CD14-positive monocyte (primary cell): Measurements from ENCODE around the gene AGFG1. TPM values are rescaled to one million over a fixed set of nuclear protein-coding genes. Genes with fewer than 3 reads are reported as not detected.

Source experiments
- DNase-seq, 3 donors: peaks; one replicate each; pipeline ENCODE4 v3.0.0-alpha.2; 2011 to 2022
- H2AFZ ChIP-seq: 2 replicates; pipeline ENCODE4 v1.6.0; 2012; ENCODE audit warnings: mild to moderate bottlenecking, low read depth, low read length, inconsistent platforms; ENCODE audit not compliant: insufficient read depth, poor library complexity, severe bottlenecking
- H3K27ac ChIP-seq, 2 donors: 1 replicate in 1 of 2; 2 replicates in 1 of 2; pipeline ENCODE4 v1.5.1; 2012 to 2013; ENCODE audit warnings: low read length in 2 of 2, control low read depth in 1 of 2, inconsistent platforms in 1 of 2, low read depth in 1 of 2, mild to moderate bottlenecking in 1 of 2
- H3K27me3 ChIP-seq, 2 donors: one replicate each; pipeline versions ENCODE4 v1.6.0 to v1.6.1; 2011 to 2013; ENCODE audit warnings: low read length in 2 of 2; ENCODE audit not compliant: control insufficient read depth in 2 of 2, insufficient read depth in 2 of 2
- H3K36me3 ChIP-seq, 2 donors: replicated peaks in 1 of 2; 1 replicate in 1 of 2; 2 replicates in 1 of 2; pipeline versions ENCODE4 v1.5.1 to v1.6.1; 2012 to 2013; ENCODE audit warnings: low read length in 2 of 2, control low read depth in 1 of 2, inconsistent platforms in 1 of 2, mild to moderate bottlenecking in 1 of 2; ENCODE audit not compliant: insufficient read depth in 2 of 2, control insufficient read depth in 1 of 2
- H3K4me1 ChIP-seq, 2 donors: 1 replicate in 1 of 2; 2 replicates in 1 of 2; pipeline versions ENCODE4 v1.5.1 to v1.6.1; 2012 to 2013; ENCODE audit warnings: low read length in 2 of 2, control low read depth in 1 of 2, inconsistent platforms in 1 of 2, mild to moderate bottlenecking in 1 of 2, moderate library complexity in 1 of 2; ENCODE audit not compliant: insufficient read depth in 2 of 2, control insufficient read depth in 1 of 2
- H3K4me2 ChIP-seq: replicated peaks from 2 replicates; pipeline ENCODE3; 2012; ENCODE audit warnings: low read length, moderate library complexity, mild to moderate bottlenecking; ENCODE audit not compliant: poor library complexity, severe bottlenecking; ENCODE audit errors: extremely low read depth
- H3K4me3 ChIP-seq, 3 experiments: fragments of 200-600 bp in 1 of 3; sonication (generic) in 1 of 3; replicated peaks in 1 of 3; 1 replicate in 2 of 3; 2 replicates in 1 of 3; pipeline ENCODE4 v1.5.1; 2011 to 2013; ENCODE audit warnings: low read length in 3 of 3, mild to moderate bottlenecking in 3 of 3, control low read depth in 2 of 3, low read depth in 2 of 3, inconsistent platforms in 1 of 3, moderate library complexity in 1 of 3
- H3K79me2 ChIP-seq: 2 replicates; pipeline ENCODE4 v1.6.0; 2012; ENCODE audit warnings: mild to moderate bottlenecking, control low read depth, inconsistent platforms, low read length, moderate library complexity; ENCODE audit not compliant: insufficient read depth
- H3K9ac ChIP-seq: 2 replicates; pipeline ENCODE4 v1.6.0; 2017; ENCODE audit warnings: low read length, mild to moderate bottlenecking; ENCODE audit not compliant: insufficient read depth, poor library complexity, severe bottlenecking
- H3K9me3 ChIP-seq, 2 donors: replicated peaks in 1 of 2; 1 replicate in 1 of 2; 2 replicates in 1 of 2; pipeline versions ENCODE4 v1.5.1 to v1.6.1; 2012 to 2013; ENCODE audit warnings: low read length in 2 of 2, control low read depth in 1 of 2; ENCODE audit not compliant: control insufficient read depth in 1 of 2, insufficient read depth in 1 of 2
- H4K20me1 ChIP-seq: 2 replicates; pipeline ENCODE4 v1.6.0; 2012; ENCODE audit warnings: mild to moderate bottlenecking, low read length, control low read depth, moderate library complexity; ENCODE audit not compliant: insufficient read depth
- H3K27ac Mint-ChIP-seq, 7 donors: one replicate each; pipeline ENCODE4 v1.8.0; 2020; ENCODE audit warnings: mild to moderate bottlenecking in 7 of 7, mixed read lengths in 7 of 7, moderate library complexity in 6 of 7, inconsistent platforms in 2 of 7
- H3K27me3 Mint-ChIP-seq, 3 donors: one replicate each; pipeline ENCODE4 v1.8.0; 2021 to 2022; ENCODE audit warnings: low read depth in 3 of 3, mild to moderate bottlenecking in 3 of 3, mixed read lengths in 3 of 3, moderate library complexity in 3 of 3, inconsistent platforms in 1 of 3
- H3K36me3 Mint-ChIP-seq, 2 donors: one replicate each; pipeline ENCODE4 v1.8.0; 2020; ENCODE audit warnings: mixed read lengths in 2 of 2, inconsistent platforms in 1 of 2, mild to moderate bottlenecking in 1 of 2
- H3K4me1 Mint-ChIP-seq: one replicate; pipeline ENCODE4 v1.8.0; 2020; ENCODE audit warnings: mild to moderate bottlenecking, mixed read lengths
- H3K4me3 Mint-ChIP-seq, 2 donors: one replicate each; pipeline ENCODE4 v1.8.0; 2020; ENCODE audit warnings: mild to moderate bottlenecking in 2 of 2, mixed read lengths in 2 of 2, moderate library complexity in 1 of 2
- H3K9me3 Mint-ChIP-seq, 7 donors: one replicate each; pipeline ENCODE4 v1.8.0; 2020 to 2022; ENCODE audit warnings: mixed read lengths in 7 of 7, mild to moderate bottlenecking in 6 of 7, moderate library complexity in 6 of 7, inconsistent platforms in 2 of 7
- WGBS: methylation state at CpG from one replicate; pipeline ENCODE4 v1.1.5; 2013; ENCODE audit warnings: missing lambda C conversion rate; ENCODE audit not compliant: insufficient coverage; 5-methylcytosine and 5-hydroxymethylcytosine counted together
- intact Hi-C, 2 donors: fragments of 100-400 bp; cut with micrococcal nuclease; formaldehyde crosslinking; loops; one replicate each; pipeline versions ENCODE4 v1.15.0 to v1.15.1; 2023
- polyA plus RNA-seq, 3 donors: library from polyadenylated mRNA; depleted of rRNA in 1 of 3; unstranded in 2 of 3; stranded (reverse) in 1 of 3; fragments of 300-500 nt in 2 of 3; fragments of >200 nt in 1 of 3; fragmentation: Illumina TruSeq in 2 of 3; gene quantifications; 1 replicate in 2 of 3; 2 replicates in 1 of 3; pipeline ENCODE4 v1.2.3, GENCODE V29; 2012 to 2021
- TF ChIP-seq, protein P1 (sequence below): fragments of 200-600 bp; IDR thresholded peaks from one replicate; pipeline ENCODE4 v1.8.0; 2022; ENCODE audit warnings: antibody characterized with exemption, mild to moderate bottlenecking

Gene AGFG1
- polyA plus RNA-seq, 3 donors: 17.3 to 76.1 (median 56.9) TPM

DNA sequence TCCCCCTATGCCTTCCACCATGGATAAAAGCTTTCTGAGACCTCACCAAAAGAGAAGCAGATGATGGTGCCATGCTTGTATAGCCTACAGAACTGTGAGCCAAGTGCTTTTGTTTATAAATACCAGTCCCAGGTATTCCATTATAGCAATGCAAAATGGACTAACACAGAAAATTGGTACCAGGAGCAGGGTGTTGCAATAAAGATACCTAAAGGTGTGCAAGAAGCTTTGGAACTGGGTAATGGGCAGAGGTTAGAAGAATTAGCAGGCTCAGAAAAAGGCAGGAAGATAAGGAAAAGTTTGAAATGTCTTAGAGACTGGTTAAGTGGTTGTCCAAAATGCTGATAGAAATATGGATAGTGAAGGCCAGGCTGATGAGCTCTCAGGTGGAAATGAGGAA lies 110.4 kb downstream of the AGFG1 start:
- intact Hi-C loops: no loop called here
- Histone ChIP-seq H3K79me2 (no peaks in the 10 kb centered on the region), H3K27ac (no peak overlapping the region), H3K36me3 (no peaks in the 10 kb centered on the region), H2AFZ (no peak overlapping the region), H3K27me3 (no peaks in the 10 kb centered on the region), H3K9ac (no peak overlapping the region), H3K4me2 (no peak overlapping the region), H3K9me3 (peaks cover 12 to 13% of the 10 kb centered on the region in 2 donors), H3K4me3 (no peak overlapping the region), H3K4me1 (no peaks in the 10 kb centered on the region), H4K20me1 (no peaks in the 10 kb centered on the region)
- TF ChIP-seq, protein P1, sequence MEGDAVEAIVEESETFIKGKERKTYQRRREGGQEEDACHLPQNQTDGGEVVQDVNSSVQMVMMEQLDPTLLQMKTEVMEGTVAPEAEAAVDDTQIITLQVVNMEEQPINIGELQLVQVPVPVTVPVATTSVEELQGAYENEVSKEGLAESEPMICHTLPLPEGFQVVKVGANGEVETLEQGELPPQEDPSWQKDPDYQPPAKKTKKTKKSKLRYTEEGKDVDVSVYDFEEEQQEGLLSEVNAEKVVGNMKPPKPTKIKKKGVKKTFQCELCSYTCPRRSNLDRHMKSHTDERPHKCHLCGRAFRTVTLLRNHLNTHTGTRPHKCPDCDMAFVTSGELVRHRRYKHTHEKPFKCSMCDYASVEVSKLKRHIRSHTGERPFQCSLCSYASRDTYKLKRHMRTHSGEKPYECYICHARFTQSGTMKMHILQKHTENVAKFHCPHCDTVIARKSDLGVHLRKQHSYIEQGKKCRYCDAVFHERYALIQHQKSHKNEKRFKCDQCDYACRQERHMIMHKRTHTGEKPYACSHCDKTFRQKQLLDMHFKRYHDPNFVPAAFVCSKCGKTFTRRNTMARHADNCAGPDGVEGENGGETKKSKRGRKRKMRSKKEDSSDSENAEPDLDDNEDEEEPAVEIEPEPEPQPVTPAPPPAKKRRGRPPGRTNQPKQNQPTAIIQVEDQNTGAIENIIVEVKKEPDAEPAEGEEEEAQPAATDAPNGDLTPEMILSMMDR: no peak
- no peak for DNase-seq
- Mint-ChIP-seq H3K27me3 (peaks cover 3 to 7% (median 4%) of the 10 kb centered on the region in 3 donors), H3K9me3 (peaks cover 8 to 17% (median 14%) of the 10 kb centered on the region in 7 donors), H3K4me1 (no peaks in the 10 kb centered on the region), H3K4me3 (no peak overlapping the region), H3K36me3 (no peaks in the 10 kb centered on the region), H3K27ac (no peak overlapping the region)

DNA sequence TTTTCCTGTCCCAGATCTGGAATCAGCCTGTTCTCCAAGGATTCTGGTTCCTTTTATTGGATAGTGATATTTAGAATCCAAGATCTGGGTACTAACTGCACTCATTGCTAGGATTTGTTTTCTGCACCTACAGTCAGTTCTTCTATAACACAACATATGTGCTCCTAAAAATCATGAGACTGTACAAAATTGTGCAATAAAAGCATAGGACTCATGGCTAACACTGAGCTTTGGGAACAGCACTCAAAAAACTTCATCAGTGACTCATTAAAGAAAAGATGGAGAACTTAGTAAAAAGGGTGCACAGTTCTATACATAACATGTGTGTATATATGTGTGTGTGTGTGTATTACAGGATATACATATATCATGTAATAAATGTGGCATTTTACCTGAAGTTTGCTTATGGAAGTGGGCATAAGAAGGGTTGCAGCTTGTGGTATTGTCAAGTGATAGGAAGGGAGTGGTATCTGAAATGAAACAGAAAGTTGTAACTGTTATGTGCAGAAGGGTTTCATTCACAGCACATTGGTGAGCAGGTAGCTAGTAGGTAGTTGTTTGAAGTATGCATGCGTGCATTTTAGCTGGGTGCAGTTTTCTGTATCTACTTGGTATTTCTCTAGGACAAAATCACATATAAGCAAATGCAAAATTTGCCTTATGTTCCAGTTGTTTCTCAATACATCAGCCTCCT lies 120.9 kb downstream of the AGFG1 start:
- H3K9me3 Mint-ChIP-seq: peaks cover 1 to 5% (median 4%) of the 10 kb centered on the region in 7 donors
- TF ChIP-seq, protein P1: no peak
- WGBS: no CpG with 5 or more reads among the region's 1 CpG

More for the DNA sequence above, 120.9 kb downstream of the AGFG1 start:
- H3K79me2 ChIP-seq: no peaks in the 10 kb centered on the region
- no peak overlapping the region for H3K9ac ChIP-seq
- no peak overlapping the region for H2AFZ ChIP-seq
- no peaks in the 10 kb centered on the region for H3K9me3 ChIP-seq
- Mint-ChIP-seq H3K36me3 (no peaks in the 10 kb centered on the region), H3K27me3 (peaks cover 16 to 20% (median 19%) of the 10 kb centered on the region in 3 donors), H3K27ac (no peak overlapping the region), H3K4me1 (no peaks in the 10 kb centered on the region), H3K4me3 (no peak overlapping the region)
- no peak overlapping the region for H3K4me2 ChIP-seq
- H4K20me1 ChIP-seq: no peaks in the 10 kb centered on the region
- no peaks in the 10 kb centered on the region for H3K36me3 ChIP-seq
- H3K27me3 ChIP-seq: peaks cover 0 to 16% of the 10 kb centered on the region in 2 donors
- intact Hi-C loops: no loop called here
- H3K4me1 ChIP-seq: no peaks in the 10 kb centered on the region
- no peak for DNase-seq
- no peak overlapping the region for H3K27ac ChIP-seq
- H3K4me3 ChIP-seq: no peak overlapping the region
